HG03097 (cell line): Measurements from ENCODE around the gene BACH2.
"Not testable (repeated sequence)": the region's sequence is repeated elsewhere in the genome, so short reads cannot be mapped to it uniquely, and the experiment has no call there.

ENCODE experiments used
- ATAC-seq: cut with Tn5 transposase; IDR thresholded peaks from one replicate; pipeline ENCODE4 v1.9.1; 2021; ENCODE audit not compliant: unreplicated experiment, low FRiP score

The BACH2 gene

GRCh38 chr6:90284236-90285041, 12.2 kb downstream of the BACH2 start:
- peak; percentile 61 for ATAC-seq

- not testable (repeated sequence) for ATAC-seq
These were observed 14.4 kb downstream of the BACH2 start for GRCh38 chr6:90282265-90282664.

DNA sequence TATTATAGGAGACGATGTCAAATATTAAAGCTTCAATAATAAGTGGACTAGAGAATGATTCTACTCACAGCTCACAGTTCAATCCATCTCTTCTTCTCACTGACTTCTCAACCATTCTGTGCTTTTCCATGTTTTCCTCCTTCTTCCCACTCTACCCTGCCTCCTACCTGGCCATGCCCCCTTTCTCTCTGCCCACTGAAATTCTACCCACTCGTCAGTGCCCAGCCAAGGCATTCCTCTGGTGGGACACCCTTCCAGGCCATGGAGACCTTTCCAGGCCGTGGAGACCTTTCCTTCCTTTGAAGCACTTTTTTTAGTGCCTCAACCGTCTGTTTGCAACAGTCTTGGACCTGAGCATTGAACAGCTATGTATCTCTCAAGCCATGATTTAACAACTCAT, 18.5 kb downstream of the BACH2 start:
- no peak for ATAC-seq

DNA sequence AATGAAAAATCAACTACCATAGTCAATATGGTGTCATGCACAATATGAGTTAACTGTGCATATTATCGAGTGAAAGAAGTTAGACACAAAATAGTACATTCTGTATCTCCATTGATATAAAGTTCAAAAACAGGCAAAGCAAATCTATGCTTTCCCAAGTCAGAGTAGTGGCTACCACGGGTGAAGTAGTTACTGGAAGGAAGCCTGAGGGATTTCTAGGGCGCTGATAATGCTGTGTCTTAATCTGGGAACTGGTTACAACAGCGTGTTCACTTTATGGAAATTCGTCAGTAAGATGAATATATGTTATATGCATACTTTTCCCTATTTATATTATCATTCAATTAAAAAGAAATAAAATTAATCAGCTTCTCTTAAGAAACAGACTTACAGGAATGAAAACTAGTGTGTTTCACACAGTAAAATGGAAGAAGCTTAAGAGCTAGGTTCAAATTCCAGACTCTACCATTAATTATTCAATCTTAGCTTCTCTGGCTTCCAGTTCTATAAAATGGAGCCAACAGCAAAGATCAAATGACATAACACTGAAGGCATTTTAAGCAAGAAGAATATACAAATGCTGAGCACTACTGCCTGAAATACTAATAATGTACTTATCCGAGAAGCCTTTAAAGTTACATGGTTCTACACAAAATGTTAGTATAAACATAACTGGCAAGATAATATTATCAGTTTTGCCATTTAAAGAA, 19.2 kb downstream of the BACH2 start:
- ATAC-seq: no peak

DNA sequence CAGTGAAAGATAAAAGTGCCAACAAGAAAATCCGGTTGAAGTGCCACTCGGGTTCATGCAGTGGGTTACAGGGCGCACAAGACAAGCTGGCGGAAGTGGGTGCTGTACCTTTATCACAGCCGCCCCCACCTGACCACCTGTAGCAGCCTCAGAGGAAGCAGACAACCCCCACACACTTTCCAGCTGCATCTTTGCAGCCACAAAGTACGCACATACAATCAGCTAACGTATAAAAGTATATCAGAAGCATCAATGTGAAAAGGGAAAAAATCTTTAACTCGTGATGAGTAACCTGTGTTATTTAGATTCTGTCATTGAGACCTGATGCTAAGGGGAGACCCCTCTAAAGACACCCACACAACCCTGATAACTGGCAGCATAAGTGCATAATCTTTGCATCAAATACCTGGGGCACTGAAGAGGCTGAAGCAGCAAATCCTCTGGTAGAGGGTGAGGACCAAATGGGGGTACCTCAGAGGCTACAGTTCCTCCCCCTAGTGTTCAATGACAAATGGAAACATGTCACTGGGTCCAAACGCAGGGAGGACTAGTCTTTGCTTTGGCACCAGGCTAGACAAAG, 22.1 kb downstream of the BACH2 start:
- ATAC-seq: no peak

DNA sequence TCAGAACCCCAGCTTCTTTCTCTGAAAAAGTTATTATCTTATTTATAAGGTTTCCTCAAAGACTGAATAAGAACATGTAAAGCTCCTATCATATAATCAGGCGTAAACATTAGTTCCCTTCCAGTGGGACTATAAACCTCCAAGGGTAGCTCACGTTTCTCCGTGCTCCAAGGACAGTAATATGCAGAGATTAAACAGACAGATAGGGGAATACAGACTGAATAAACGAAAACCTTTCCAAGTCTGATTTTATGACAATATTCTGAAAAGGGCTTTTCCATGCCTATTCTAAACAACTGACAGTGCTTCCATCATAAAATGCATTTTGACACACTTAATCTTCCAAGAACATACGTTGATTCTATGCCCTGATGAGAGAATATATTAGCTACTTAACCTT, 22.8 kb downstream of the BACH2 start:
- no peak for ATAC-seq

DNA sequence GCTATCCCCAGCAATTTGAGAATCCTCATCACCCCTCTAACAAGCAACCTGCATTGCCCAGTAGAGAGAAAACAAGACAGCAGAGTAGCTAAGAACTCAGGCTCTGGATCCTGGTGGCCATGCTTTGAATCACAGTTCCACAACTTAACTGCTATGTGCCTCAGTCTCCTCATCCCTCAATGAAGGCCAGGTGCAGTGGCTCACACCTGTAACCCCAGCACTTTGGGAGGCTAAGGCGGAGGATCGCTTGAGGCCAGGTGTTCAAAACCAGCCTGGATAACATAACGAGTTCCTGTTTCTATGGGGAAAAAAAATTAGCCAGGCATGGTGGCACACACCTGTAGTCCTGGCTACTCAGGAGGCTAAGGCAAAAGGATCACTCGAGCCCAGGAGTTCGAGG, 23.7 kb downstream of the BACH2 start:
- no peak for ATAC-seq

- no peak for ATAC-seq
These were observed 24.8 kb downstream of the BACH2 start for GRCh38 chr6:90271831-90272230.

GRCh38 chr6:90269334-90269733, 27.3 kb downstream of the BACH2 start:
- no peak for ATAC-seq

DNA sequence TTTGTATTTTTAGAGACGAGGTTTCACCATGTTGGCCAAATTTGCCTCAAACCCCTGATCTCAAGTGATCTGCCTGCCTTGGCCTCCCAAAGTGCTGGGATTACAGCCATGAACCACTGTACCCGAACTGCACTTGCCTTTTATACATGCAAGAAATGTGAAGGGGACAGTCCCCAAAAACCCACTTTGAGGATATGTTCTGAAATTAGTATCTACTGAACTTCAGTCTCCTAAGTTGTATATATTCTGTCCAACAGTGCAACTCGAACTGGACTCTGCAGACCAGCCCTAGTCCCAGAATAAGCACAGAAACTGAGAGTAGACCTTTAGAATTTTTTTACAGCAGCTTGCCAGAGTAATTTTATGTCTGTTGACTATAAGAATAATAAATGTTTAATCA, 28.5 kb downstream of the BACH2 start:
- ATAC-seq: no peak

DNA sequence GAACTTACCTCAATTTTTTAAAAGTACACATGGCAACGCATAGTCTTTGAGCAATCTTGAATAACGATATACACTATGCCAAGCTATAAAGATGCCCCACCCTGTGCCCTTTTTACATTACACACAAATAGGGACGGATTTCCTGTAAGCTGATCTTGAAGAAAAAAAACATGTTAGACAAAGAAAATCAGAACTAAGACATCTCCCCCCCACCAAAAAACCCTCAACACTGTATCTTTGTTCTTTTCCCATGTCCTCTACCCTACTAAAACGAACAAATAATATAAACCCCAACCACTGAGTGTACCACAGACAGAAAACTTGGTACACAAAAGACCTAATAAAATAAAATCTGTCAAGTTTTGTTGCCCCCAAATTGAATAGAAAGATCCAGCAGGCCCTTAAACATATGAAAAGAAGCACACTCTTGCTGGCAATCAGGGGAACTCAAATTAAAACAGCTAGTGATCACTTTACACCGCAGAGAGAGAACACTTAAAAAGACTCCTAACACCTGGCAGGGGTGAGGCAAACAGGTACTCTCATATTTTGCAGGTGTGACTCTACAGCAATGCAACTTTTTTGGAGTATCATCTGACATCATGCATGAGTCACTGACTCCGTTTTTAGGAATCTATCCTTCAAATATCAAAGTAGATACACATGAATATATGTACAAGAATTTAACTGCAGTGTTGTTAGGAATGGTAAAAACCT, 29.6 kb downstream of the BACH2 start:
- ATAC-seq: no peak

- ATAC-seq: no peak
These were observed 32.1 kb downstream of the BACH2 start for GRCh38 chr6:90264561-90264960.

GRCh38 chr6:90263633-90264032, 33.0 kb downstream of the BACH2 start:
- ATAC-seq: no peak

GRCh38 chr6:90261801-90262200, 34.8 kb downstream of the BACH2 start:
- ATAC-seq: no peak

GRCh38 chr6:90257486-90257738, 39.2 kb downstream of the BACH2 start:
- no peak for ATAC-seq

GRCh38 chr6:90256698-90257485, 39.8 kb downstream of the BACH2 start:
- ATAC-seq: no peak

DNA sequence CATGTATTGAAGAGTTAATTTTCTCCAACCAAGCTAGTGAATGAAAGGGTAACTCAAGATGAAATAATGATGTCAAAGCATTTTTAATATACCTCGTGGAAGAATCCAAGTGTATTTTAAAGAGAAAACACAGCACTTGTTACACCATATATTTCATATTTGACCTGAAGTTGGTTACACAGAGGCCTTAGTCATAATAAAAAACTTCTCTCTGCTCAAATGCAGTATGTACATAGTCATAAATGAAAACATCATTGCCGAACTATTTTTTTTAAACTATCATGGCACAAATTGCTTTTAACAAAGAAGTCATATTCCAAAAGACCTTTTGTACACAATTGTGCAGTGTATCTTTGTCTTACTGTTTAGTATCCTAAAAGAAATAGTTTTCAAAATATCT, 43.0 kb downstream of the BACH2 start:
- ATAC-seq: no peak

GRCh38 chr6:90251295-90251992, 45.2 kb downstream of the BACH2 start:
- peak; percentile 70 for ATAC-seq

GRCh38 chr6:90250405-90250804, 46.2 kb downstream of the BACH2 start:
- no peak for ATAC-seq

- ATAC-seq: no peak
These were observed 47.2 kb downstream of the BACH2 start for GRCh38 chr6:90249458-90249857.
